Measurements from ENCODE around the gene ILKAP.
A peak's percentile ranks its signal among the peaks of the same experiment; 100 is the strongest.

The ILKAP gene

GRCh38 chr2:238230699-238231098, 27.2 kb upstream of the ILKAP start:
- DNase-seq (ENCODE audit: insufficient read length, low spot score) (no peak), FAIRE-seq (no peak)
- TF ChIP-seq POLR2A (IDR thresholded peaks at IDR 0.05; ENCODE audit: low read depth, low read length), result no peak

DNA sequence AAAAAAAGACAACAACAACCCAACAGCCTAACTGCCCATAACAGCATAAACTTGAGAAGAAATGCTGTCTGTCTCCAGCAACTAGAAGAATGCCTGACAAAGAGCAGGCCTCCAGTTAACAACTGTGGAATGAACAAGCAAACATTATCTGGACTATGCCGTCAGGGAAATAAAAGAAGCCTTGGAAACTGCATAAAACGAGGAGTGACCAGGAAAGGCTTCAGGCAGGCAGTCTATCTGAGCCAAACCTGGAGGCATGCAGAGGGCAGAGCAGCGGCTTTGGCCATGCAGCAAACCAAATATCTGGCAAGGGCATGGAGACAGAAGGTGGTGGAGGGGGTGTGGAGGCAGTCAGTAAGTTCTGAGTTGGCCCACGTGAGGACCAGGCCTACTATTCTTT, 25.2 kb upstream of the ILKAP start:
- FAIRE-seq (no peak), DNase-seq (ENCODE audit: insufficient read length, low spot score) (no peak)
- no peak for TF ChIP-seq POLR2A (IDR thresholded peaks at IDR 0.05; ENCODE audit: low read depth, low read length)

- no peak for TF ChIP-seq POLR2A (IDR thresholded peaks at IDR 0.05; ENCODE audit: low read depth, low read length)
- DNase-seq (ENCODE audit: insufficient read length, low spot score), result no peak
- no peak for FAIRE-seq
Observed at GRCh38 chr2:238227587-238228032, 24.1 kb upstream of the ILKAP start.

DNA sequence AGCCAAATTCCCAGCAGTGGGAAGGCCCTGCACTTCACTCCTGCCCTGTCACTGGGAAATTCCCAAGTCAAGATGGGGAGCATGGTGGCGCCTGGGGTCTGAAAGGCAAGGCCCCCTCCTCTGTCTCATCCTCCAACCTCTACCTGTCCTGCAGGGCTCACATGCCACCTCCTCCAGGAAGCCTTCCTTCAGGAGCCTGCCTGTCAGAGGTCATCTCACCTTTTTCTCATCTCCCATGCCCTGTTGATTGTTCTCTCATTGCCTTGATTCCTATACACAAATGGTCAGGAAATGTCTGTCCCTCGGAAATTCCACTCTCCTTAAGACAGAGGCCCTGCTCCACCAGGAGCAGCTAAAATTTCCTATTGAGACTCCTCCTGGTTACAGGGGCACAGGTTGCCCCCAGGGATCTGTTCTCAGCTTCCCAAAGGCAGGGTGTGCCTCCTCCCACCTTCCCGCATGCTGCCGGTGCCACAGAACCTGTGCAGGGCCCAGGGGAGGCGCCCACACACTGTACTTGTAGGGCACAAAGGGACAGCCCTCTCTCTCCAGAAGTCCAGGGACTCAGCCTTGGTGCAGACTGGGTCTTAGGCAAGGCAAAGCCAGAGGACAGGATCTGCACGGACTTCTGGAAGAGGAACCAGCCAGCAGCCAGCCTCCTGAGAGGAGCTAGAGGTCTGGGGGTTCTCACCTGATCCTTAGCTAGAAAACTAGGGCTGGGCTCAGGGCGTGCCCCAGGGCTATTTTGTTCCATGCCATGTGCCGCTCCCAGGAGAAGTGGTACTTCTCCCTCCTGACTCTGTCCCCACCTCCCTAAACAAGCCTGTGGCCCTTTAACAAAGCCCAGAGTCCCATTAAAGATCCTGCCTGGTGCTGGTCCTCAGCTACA, 23.4 kb upstream of the ILKAP start:
- no peak for TF ChIP-seq POLR2A (IDR thresholded peaks at IDR 0.05; ENCODE audit: low read depth, low read length)
- FAIRE-seq (no peak), DNase-seq (ENCODE audit: insufficient read length, low spot score) (no peak)

GRCh38 chr2:238225911-238226697, 22.6 kb upstream of the ILKAP start:
- TF ChIP-seq POLR2A (IDR thresholded peaks at IDR 0.05; ENCODE audit: low read depth, low read length), result no peak
- FAIRE-seq, result no peak
- no peak for DNase-seq (ENCODE audit: insufficient read length, low spot score)

GRCh38 chr2:238225121-238225520, 21.6 kb upstream of the ILKAP start:
- FAIRE-seq (no peak), DNase-seq (ENCODE audit: insufficient read length, low spot score) (no peak)
- no peak for TF ChIP-seq POLR2A (IDR thresholded peaks at IDR 0.05; ENCODE audit: low read depth, low read length)

GRCh38 chr2:238224356-238225035, 21.0 kb upstream of the ILKAP start:
- TF ChIP-seq POLR2A (IDR thresholded peaks at IDR 0.05; ENCODE audit: low read depth, low read length), result no peak
- FAIRE-seq, result no peak
- DNase-seq (ENCODE audit: insufficient read length, low spot score), result no peak

GRCh38 chr2:238220892-238221521, 17.5 kb upstream of the ILKAP start:
- FAIRE-seq, result no peak

DNA sequence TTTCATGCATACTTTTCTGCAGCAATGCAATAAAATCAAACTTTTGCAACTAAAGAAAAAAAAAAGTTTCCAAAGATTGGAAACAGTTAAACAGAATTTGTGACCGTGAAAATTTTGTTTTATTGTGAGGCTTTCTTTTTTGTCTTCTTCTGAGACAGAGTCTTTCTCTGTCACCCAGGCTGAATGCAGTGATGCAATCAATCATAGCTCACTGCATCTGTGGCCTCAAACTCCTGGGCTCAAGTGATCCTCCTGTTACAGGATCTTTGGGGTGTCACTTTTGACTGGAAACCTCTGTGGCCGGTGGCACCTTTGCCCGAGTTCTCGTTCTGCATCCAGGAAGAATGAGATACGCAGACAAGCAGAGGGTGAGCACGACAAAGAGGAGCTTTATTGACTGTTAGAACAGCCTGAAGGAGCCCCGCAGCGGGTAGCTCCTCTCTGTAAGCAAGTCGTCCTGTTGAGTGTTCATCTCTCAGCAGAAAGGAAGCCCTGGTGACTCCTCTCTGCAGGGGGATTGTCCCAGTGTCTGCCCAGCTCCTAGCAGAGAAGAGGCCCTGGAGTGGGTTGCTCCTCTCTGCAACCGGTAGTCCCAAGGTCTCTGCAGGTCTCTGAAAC, 16.9 kb upstream of the ILKAP start:
- no peak for FAIRE-seq
- no peak for DNase-seq (ENCODE audit: insufficient read length, low spot score)
- no peak for TF ChIP-seq POLR2A (IDR thresholded peaks at IDR 0.05; ENCODE audit: low read depth, low read length)

More at GRCh38 chr2:238220892-238221521, 17.5 kb upstream of the ILKAP start:
- TF ChIP-seq POLR2A (IDR thresholded peaks at IDR 0.05; ENCODE audit: low read depth, low read length), result peak; percentile 56
- peak; percentile 60 for DNase-seq (ENCODE audit: insufficient read length, low spot score)

DNA sequence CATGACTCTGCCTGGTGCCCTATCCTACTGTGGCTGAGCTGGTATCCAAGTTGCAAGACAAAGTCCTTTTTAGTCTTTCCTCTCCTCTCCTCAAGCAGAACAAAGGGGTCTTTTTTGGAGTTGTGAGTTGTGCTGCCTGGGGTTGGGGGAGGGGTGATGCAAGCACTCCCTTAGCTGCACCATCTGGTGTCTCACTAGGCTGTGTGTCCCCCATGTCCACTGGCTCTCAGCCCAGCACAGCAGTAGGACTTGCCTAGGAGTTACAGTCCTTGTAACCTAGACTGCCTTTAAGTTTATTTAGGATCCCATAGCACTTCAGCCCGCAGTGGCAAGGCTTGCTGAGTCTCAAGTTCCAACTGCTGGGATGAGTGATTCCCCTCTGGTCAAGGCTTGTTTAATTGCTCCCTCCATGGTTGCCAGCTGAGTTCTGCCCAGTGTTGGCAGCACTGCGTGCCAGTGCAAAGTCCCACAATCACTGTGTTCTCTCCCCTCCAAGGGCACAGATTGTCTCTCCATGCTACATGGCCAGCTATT, 13.2 kb upstream of the ILKAP start:
- no peak for DNase-seq (ENCODE audit: insufficient read length, low spot score)
- TF ChIP-seq POLR2A (IDR thresholded peaks at IDR 0.05; ENCODE audit: low read depth, low read length), result no peak
- FAIRE-seq, result no peak

- DNase-seq (ENCODE audit: insufficient read length, low spot score), result no peak
- FAIRE-seq, result no peak
Observed at GRCh38 chr2:238207006-238207405, 3.5 kb upstream of the ILKAP start.

GRCh38 chr2:238203973-238204683, 633 bp upstream of the ILKAP start:
- TF ChIP-seq POLR2A (IDR thresholded peaks at IDR 0.05; ENCODE audit: low read depth, low read length), result no peak
- DNase-seq (ENCODE audit: insufficient read length, low spot score), result no peak
- no peak for FAIRE-seq

More at GRCh38 chr2:238207006-238207405, 3.5 kb upstream of the ILKAP start:
- no peak for TF ChIP-seq POLR2A (IDR thresholded peaks at IDR 0.05; ENCODE audit: low read depth, low read length)
